Stimulated activated CD4-positive, alpha-beta T cell treated with anti-CD3 and anti-CD28 coated beads, Interleukin-1b, Interleukin-23, amount 100 ng/mL, for 48 hours (primary cell): Measurements from ENCODE around the gene KIF1A.

Experiments used
- DNase-seq: peaks from one replicate; pipeline ENCODE4 v3.0.0-alpha.2; 2020

The KIF1A gene

GRCh38 chr2:240819126-240819857, 727 bp downstream of the KIF1A start:
- DNase-seq: no peak

GRCh38 chr2:240818293-240819125, 1.5 kb downstream of the KIF1A start:
- no peak for DNase-seq

GRCh38 chr2:240817496-240818292, 2.3 kb downstream of the KIF1A start:
- no peak for DNase-seq

GRCh38 chr2:240816584-240817495, 3.2 kb downstream of the KIF1A start:
- DNase-seq: no peak

- no peak for DNase-seq
Measured at GRCh38 chr2:240815761-240816583, 4.0 kb downstream of the KIF1A start.

- no peak for DNase-seq
Measured at GRCh38 chr2:240814946-240815760, 4.9 kb downstream of the KIF1A start.

- no peak for DNase-seq
Measured at GRCh38 chr2:240814280-240814679, 5.7 kb downstream of the KIF1A start.

- DNase-seq: no peak
Measured at GRCh38 chr2:240813231-240813921, 6.6 kb downstream of the KIF1A start.

GRCh38 chr2:240812721-240813120, 7.3 kb downstream of the KIF1A start:
- DNase-seq: no peak

- no peak for DNase-seq
Measured at GRCh38 chr2:240812301-240812680, 7.7 kb downstream of the KIF1A start.

- DNase-seq: no peak
Measured at GRCh38 chr2:240811346-240812300, 8.4 kb downstream of the KIF1A start.

- no peak for DNase-seq
Measured at GRCh38 chr2:240810621-240811020, 9.4 kb downstream of the KIF1A start.

GRCh38 chr2:240810199-240810598, 9.8 kb downstream of the KIF1A start:
- DNase-seq: no peak

- no peak for DNase-seq
Measured at GRCh38 chr2:240809276-240809675, 10.7 kb downstream of the KIF1A start.

- no peak for DNase-seq
Measured at GRCh38 chr2:240806459-240806858, 13.6 kb downstream of the KIF1A start.

GRCh38 chr2:240806006-240806405, 14.0 kb downstream of the KIF1A start:
- DNase-seq: no peak

GRCh38 chr2:240803191-240803590, 16.8 kb downstream of the KIF1A start:
- no peak for DNase-seq

- no peak for DNase-seq
Measured at GRCh38 chr2:240799033-240799820, 20.8 kb downstream of the KIF1A start.
